IMR-90 (cell line): ENCODE measurements around the gene SAPCD1. TPM values are rescaled to one million over a fixed set of nuclear protein-coding genes. Genes with fewer than 3 reads are reported as not detected.

ENCODE experiments used
- FOS ChIP-seq: fragments of 150-350 bp; IDR thresholded peaks from 2 replicates; pipeline ENCODE4 v1.6.1; 2016; ENCODE audit warnings: low read depth, low read length
- RCOR1 ChIP-seq: IDR thresholded peaks from 2 replicates; pipeline ENCODE4 v1.6.1; 2012; ENCODE audit warnings: mild to moderate bottlenecking, low read length, improper control_type of control experiment; ENCODE audit not compliant: insufficient replicate concordance
- USF2 ChIP-seq: fragments of 150-350 bp; IDR thresholded peaks from 2 replicates; pipeline ENCODE4 v1.6.1; 2017; ENCODE audit warnings: mild to moderate bottlenecking, antibody characterized with exemption, low read length, low read depth
- polyA plus RNA-seq, 3 experiments: library from polyadenylated mRNA; depleted of rRNA; stranded (reverse); fragments of >200 nt; gene quantifications; 2 replicates each; pipeline ENCODE4 v1.2.3, GENCODE V29; 2012; ENCODE audit warnings: low replicate concordance in 1 of 3
- total RNA-seq: library from RNA; depleted of rRNA; stranded (reverse); fragments of >200 nt; gene quantifications from 2 replicates; pipeline ENCODE4 v1.2.3, GENCODE V29; 2012

SAPCD1 gene
- total and polyA plus RNA-seq, 2 of the 4 experiments (the other 2 are of a cell fraction): 2.3 TPM; not detected in 1

- TF ChIP-seq USF2: no peak
- no peak for TF ChIP-seq FOS
- TF ChIP-seq RCOR1: no peak
Measured at GRCh38 chr6:31737991-31738979, 24.2 kb upstream of the SAPCD1 start (continued).
